Osteocyte (in vitro differentiated cells): ENCODE results near the gene BDH1. TPM values are rescaled to one million over a fixed set of nuclear protein-coding genes. Genes with fewer than 3 reads are reported as not detected.
"Not testable (repeated sequence)": the region's sequence is repeated elsewhere in the genome, so short reads cannot be mapped to it uniquely, and the experiment has no call there.

Experiments
- DNase-seq: peaks from one replicate; pipeline ENCODE4 v3.0.0; 2021; ENCODE audit warnings: mixed read lengths; ENCODE audit not compliant: unreplicated experiment; ENCODE audit errors: extremely low spot score
- H3K27ac Mint-ChIP-seq: one replicate; pipeline ENCODE4 v1.8.0; 2021; ENCODE audit warnings: mild to moderate bottlenecking, mixed read lengths; ENCODE audit not compliant: unreplicated experiment
- H3K27me3 Mint-ChIP-seq: one replicate; pipeline ENCODE4 v1.8.0; 2021; ENCODE audit warnings: mixed read lengths; ENCODE audit not compliant: unreplicated experiment
- H3K36me3 Mint-ChIP-seq: one replicate; pipeline ENCODE4 v1.8.0; 2021; ENCODE audit warnings: mixed read lengths; ENCODE audit not compliant: unreplicated experiment
- H3K4me1 Mint-ChIP-seq: one replicate; pipeline ENCODE4 v1.8.0; 2021; ENCODE audit warnings: mixed read lengths; ENCODE audit not compliant: unreplicated experiment
- H3K4me3 Mint-ChIP-seq: one replicate; pipeline ENCODE4 v1.8.0; 2021; ENCODE audit warnings: mild to moderate bottlenecking, moderate library complexity, mixed read lengths; ENCODE audit not compliant: unreplicated experiment
- H3K9me3 Mint-ChIP-seq: one replicate; pipeline ENCODE4 v1.8.0; 2021; ENCODE audit warnings: mixed read lengths; ENCODE audit not compliant: unreplicated experiment
- long read RNA-seq: library from polyadenylated mRNA; unstranded; transcript quantifications from one replicate; pipeline ENCODE4 v2.0.0, GENCODE V29; 2021
- total RNA-seq: library from RNA; stranded (reverse); gene quantifications from 2 replicates; pipeline ENCODE4 v1.2.1, GENCODE V29; 2021
- TF ChIP-seq, protein P1 (sequence below): fragments of 200-600 bp; sonication (generic); IDR thresholded peaks from 2 replicates; pipeline ENCODE4 v1.5.0; 2021; ENCODE audit warnings: antibody characterized with exemption, mild to moderate bottlenecking, moderate library complexity

BDH1 gene, protein sequence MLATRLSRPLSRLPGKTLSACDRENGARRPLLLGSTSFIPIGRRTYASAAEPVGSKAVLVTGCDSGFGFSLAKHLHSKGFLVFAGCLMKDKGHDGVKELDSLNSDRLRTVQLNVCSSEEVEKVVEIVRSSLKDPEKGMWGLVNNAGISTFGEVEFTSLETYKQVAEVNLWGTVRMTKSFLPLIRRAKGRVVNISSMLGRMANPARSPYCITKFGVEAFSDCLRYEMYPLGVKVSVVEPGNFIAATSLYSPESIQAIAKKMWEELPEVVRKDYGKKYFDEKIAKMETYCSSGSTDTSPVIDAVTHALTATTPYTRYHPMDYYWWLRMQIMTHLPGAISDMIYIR
- total RNA-seq: 9.8 and 12.1 TPM in 2 replicates
- long read RNA-seq, partial matches to known transcripts: 0 of 5 reads
- long read RNA-seq, other reads (novel, unspliced or antisense): 1 of 5 reads

DNA sequence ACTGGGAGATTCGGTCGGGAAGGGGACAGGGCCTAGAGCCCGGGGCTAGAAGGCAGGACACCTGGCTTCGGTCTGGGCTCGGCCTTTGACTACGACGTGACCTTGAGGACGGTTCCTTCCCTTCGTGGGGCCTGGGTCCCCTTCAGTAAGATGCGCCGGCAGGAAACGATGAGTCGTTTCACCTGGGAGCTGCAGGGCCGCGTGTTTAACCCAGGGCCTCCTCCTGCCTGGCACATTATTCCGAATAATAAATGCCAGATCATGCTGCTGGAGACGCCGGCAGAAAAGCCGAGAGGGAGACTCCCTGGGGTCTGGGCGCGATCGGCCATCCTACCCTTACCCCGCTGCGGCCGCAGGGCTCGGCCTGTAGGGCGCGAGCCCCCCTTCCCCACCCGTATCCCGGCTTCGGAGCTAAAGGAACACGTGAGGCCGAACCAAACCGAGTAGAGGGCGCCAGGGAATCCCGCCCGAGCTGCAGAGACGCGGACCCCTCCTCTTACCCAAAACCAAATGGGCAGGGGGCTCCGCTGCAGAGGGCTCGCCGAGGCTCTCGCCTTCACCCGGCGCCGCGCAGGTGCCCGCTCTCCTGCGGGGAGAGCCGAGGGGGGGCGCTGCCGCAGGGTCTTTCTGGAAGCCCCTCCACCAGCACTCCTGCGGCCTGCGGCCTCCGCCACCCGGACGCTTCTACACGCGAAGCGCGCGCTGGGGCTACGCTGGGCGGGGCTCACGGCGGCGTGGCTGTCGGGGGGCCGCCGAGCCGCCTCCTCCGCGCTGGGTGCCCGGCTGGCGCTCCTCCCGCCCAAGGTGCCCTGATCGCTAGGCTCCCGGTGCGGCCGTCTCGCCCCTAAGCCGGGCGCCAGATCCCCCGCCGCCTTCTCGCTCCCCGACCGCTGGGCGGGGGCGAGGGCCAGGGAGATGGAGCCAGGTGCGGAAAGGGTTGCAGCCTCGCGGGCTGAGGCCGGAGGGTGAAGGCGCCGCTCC, at the start of gene BDH1:
Gene BDH1 (minus strand): TSS at position 688 of the 981 bp plus-strand sequence. CDS start 9,525 bp downstream, outside the sequence.
- Mint-ChIP-seq H3K27ac (peak within 1 kb of the TSS; percentile 87), H3K4me1 (peaks cover 7% of the 10 kb centered on the region), H3K4me3 (peak within 1 kb of the TSS; percentile 83), H3K27me3 (peaks cover 32% of the 10 kb centered on the region), H3K9me3 (no peaks in the 10 kb centered on the region), H3K36me3 (peaks cover 2% of the 10 kb centered on the region)
- no peak for DNase-seq
- TF ChIP-seq, protein P1, sequence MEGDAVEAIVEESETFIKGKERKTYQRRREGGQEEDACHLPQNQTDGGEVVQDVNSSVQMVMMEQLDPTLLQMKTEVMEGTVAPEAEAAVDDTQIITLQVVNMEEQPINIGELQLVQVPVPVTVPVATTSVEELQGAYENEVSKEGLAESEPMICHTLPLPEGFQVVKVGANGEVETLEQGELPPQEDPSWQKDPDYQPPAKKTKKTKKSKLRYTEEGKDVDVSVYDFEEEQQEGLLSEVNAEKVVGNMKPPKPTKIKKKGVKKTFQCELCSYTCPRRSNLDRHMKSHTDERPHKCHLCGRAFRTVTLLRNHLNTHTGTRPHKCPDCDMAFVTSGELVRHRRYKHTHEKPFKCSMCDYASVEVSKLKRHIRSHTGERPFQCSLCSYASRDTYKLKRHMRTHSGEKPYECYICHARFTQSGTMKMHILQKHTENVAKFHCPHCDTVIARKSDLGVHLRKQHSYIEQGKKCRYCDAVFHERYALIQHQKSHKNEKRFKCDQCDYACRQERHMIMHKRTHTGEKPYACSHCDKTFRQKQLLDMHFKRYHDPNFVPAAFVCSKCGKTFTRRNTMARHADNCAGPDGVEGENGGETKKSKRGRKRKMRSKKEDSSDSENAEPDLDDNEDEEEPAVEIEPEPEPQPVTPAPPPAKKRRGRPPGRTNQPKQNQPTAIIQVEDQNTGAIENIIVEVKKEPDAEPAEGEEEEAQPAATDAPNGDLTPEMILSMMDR: peak; percentile 12

DNA sequence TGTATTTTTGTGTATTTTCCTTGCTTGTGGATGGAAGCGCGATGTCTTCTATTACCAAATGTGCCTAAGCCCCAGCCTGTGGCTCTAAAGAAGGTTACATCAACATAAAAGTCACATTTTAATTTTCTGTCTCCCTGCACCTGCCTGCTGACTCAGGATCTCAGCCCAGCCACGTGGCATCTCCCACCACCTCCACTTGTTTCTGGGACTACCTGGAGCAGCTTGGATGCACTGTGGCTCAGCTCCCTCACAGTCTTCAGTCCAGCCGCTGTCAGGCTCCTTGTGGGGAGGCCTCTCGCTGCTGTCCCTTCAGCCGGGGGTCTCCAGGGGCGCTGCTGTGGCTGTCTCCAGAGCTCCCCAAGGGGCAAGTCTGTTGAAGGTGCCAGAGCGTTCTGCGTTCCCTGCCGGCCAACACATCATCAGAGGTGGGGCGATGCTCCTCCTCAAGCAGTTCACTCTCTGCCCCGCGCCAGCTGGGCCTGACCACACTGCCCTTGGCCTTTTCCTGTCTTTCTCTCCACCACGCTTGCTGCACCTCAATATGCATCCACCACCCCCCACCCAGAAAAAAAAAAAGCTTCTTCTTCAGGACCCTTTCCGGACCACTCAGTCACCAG, 47.7 kb upstream of the BDH1 start:
- peak; percentile 62 for DNase-seq
- Mint-ChIP-seq H3K9me3 (no peaks in the 10 kb centered on the region), H3K27ac (no peak overlapping the region), H3K4me1 (peaks cover 13% of the 10 kb centered on the region), H3K36me3 (peaks cover 19% of the 10 kb centered on the region), H3K27me3 (no peaks in the 10 kb centered on the region), H3K4me3 (no peak overlapping the region)
- TF ChIP-seq, protein P1: no peak

DNA sequence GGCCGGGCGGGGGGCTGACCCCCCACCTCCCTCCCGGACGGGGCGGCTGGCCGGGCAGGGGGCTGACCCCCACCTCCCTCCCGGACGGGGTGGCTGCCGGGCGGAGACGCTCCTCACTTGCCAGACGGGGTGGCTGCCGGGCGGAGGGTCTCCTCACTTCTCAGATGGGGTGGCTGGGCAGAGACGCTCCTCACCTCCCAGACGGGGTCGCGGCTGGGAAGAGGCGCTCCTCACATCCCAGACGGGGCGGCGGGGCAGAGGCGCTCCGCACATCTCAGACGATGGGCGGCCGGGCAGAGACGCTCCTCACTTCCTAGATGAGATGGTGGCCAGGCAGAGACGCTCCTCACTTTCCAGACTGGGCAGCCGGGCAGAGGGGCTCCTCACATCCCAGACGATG, 46.6 kb upstream of the BDH1 start:
- peak; percentile 54 for DNase-seq
- H3K27me3 Mint-ChIP-seq, H3K4me3 Mint-ChIP-seq, H3K9me3 Mint-ChIP-seq, H3K27ac Mint-ChIP-seq: not testable (repeated sequence)
- peaks cover 12% of the 10 kb centered on the region for H3K36me3 Mint-ChIP-seq
- H3K4me1 Mint-ChIP-seq: peaks cover 13% of the 10 kb centered on the region

DNA sequence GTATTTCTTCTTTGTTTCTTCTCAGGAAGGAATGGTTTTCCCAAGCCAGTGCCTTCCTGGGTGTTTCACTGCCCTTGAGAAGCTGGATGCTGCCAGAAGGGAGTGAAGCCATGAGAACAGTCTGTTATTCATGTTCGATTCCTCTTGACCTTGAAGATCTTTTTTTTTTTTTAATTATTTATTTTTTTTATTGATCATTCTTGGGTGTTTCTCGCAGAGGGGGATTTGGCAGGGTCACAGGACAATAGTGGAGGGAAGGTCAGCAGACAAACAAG, 45.7 kb upstream of the BDH1 start:
- H3K4me3 Mint-ChIP-seq, H3K27ac Mint-ChIP-seq, H3K36me3 Mint-ChIP-seq, H3K9me3 Mint-ChIP-seq, DNase-seq, H3K27me3 Mint-ChIP-seq: not testable (repeated sequence)
- peaks cover 13% of the 10 kb centered on the region for H3K4me1 Mint-ChIP-seq

DNA sequence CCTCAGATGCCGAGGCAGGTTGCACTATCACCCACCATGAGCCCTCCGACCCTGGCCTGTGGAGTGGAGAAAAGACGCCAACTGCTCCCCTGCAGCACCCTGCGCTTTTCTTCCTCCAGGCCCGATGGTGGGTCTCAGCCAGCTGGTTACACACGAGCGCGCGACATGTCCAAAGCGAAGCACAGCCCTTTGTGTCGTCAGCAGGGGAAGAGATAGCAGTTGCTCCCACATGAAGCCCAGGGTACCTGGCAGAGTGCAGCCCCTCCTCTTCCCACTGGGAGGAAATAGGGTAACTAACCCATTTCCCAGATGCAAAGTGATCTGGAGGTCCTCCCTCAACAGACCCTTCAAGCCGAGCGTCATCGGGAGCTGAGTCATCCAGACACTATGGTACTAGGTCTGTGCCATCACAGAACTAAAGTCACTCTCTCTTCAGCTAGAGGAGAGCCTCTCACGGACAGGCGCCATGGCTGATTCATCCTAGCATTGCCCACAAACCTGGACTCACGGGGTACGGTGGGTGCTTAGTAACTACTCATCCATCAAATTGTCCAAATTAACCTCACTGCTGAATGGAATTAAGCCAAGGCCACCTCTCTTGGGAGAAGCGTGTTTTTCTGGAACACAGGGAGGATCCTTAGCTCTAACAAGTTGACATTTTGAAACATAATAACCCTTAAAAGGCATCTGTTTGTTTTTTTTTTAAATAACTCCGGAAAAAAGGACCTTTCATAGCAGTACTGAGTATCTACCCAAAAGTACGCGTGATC, 45.2 kb upstream of the BDH1 start:
- Mint-ChIP-seq H3K36me3 (peaks cover 7% of the 10 kb centered on the region), H3K27me3 (no peaks in the 10 kb centered on the region), H3K4me3 (no peak overlapping the region), H3K4me1 (peaks cover 13% of the 10 kb centered on the region), H3K27ac (no peak overlapping the region), H3K9me3 (no peaks in the 10 kb centered on the region)
- DNase-seq: peak; percentile 80
- TF ChIP-seq, protein P1: no peak
